GM23338 (cell line): ENCODE data around the gene FAM167B. TPM values are rescaled to one million over a fixed set of nuclear protein-coding genes. Genes with fewer than 3 reads are reported as not detected.
A peak's percentile ranks its signal among the peaks of the same experiment; 100 is the strongest.

Experiments used
- ATAC-seq: fragments of 200-7000 bp; cut with Tn5 transposase; 3 replicates; pipeline ENCODE4 v1.9.1; 2020
- DNase-seq: peaks from one replicate; pipeline ENCODE4 v3.0.0-alpha.2; 2015; ENCODE audit warnings: low spot score
- H2AFZ ChIP-seq: fragments of 200-600 bp; sonication (generic); 2 replicates; pipeline ENCODE4 v1.8.0; 2016; ENCODE audit warnings: antibody characterized with exemption, mild to moderate bottlenecking, moderate library complexity
- H3F3A ChIP-seq: fragments of 200-600 bp; sonication (generic); replicated peaks from 2 replicates; pipeline ENCODE4 v1.8.0; 2017; ENCODE audit warnings: antibody characterized with exemption, mixed run types, low read depth
- H3K27ac ChIP-seq: fragments of 200-600 bp; sonication (generic); 2 replicates; pipeline ENCODE4 v1.6.1; 2016; ENCODE audit warnings: low read depth
- H3K27me3 ChIP-seq: fragments of 200-600 bp; sonication (generic); 2 replicates; pipeline ENCODE4 v1.8.0; 2016; ENCODE audit warnings: mild to moderate bottlenecking, mixed run types, moderate library complexity; ENCODE audit not compliant: insufficient read depth
- H3K36me3 ChIP-seq: fragments of 200-600 bp; sonication (generic); 2 replicates; pipeline ENCODE4 v1.8.0; 2016; ENCODE audit warnings: mild to moderate bottlenecking; ENCODE audit not compliant: insufficient read depth
- H3K4me1 ChIP-seq: fragments of 200-600 bp; sonication (generic); 2 replicates; pipeline ENCODE4 v1.8.0; 2016; ENCODE audit warnings: mild to moderate bottlenecking, moderate library complexity; ENCODE audit not compliant: insufficient read depth
- H3K4me2 ChIP-seq: fragments of 200-600 bp; sonication (generic); 2 replicates; pipeline ENCODE4 v1.7.1; 2017; ENCODE audit warnings: mixed run types
- H3K4me3 ChIP-seq: fragments of 200-600 bp; sonication (generic); 2 replicates; pipeline ENCODE4 v1.6.1; 2016; ENCODE audit warnings: mixed run types
- H3K79me2 ChIP-seq: fragments of 200-600 bp; sonication (generic); replicated peaks from 2 replicates; pipeline ENCODE4 v1.8.0; 2017; ENCODE audit warnings: mild to moderate bottlenecking; ENCODE audit not compliant: insufficient read depth
- H3K9me2 ChIP-seq: fragments of 200-600 bp; sonication (generic); 2 replicates; pipeline ENCODE4 v1.8.0; 2017; ENCODE audit not compliant: insufficient read depth
- H4K20me1 ChIP-seq: fragments of 200-600 bp; sonication (generic); replicated peaks from 2 replicates; pipeline ENCODE4 v1.8.0; 2017; ENCODE audit warnings: mild to moderate bottlenecking; ENCODE audit not compliant: insufficient read depth
- H3K27ac Mint-ChIP-seq: 2 replicates; pipeline ENCODE4 v1.8.0; 2020; ENCODE audit warnings: inconsistent platforms, mild to moderate bottlenecking, moderate library complexity, mixed read lengths
- H3K27me3 Mint-ChIP-seq: 3 replicates; pipeline ENCODE4 v1.8.0; 2022; ENCODE audit warnings: low read depth, mild to moderate bottlenecking, moderate library complexity, mixed read lengths, inconsistent platforms; ENCODE audit not compliant: insufficient read depth, poor library complexity
- H3K36me3 Mint-ChIP-seq: 3 replicates; pipeline ENCODE4 v1.8.0; 2021; ENCODE audit warnings: low read depth, mild to moderate bottlenecking, inconsistent platforms, moderate library complexity, mixed read lengths
- H3K4me1 Mint-ChIP-seq: 3 replicates; pipeline ENCODE4 v1.8.0; 2020; ENCODE audit warnings: mild to moderate bottlenecking, inconsistent platforms, mixed read lengths
- H3K4me3 Mint-ChIP-seq: 3 replicates; pipeline ENCODE4 v1.8.0; 2021; ENCODE audit warnings: moderate library complexity, mild to moderate bottlenecking, inconsistent platforms, mixed read lengths
- H3K9me3 Mint-ChIP-seq: 3 replicates; pipeline ENCODE4 v1.8.0; 2020; ENCODE audit warnings: moderate library complexity, mild to moderate bottlenecking, inconsistent platforms, mixed read lengths
- CREB1 ChIP-seq: fragments of 250-450 bp; sonication (Bioruptor Pico); IDR thresholded peaks from 2 replicates; pipeline ENCODE4 v1.5.0; 2020; ENCODE audit warnings: low read depth, mild to moderate bottlenecking, moderate library complexity
- ETS1 ChIP-seq: IDR thresholded peaks from 2 replicates; pipeline ENCODE4 v1.6.1; 2016; ENCODE audit warnings: antibody characterized with exemption
- EZH2 ChIP-seq: fragments of 200-600 bp; sonication (generic); IDR thresholded peaks from one replicate; pipeline ENCODE4 v1.8.0; 2017; ENCODE audit warnings: antibody characterized with exemption, mild to moderate bottlenecking, low read depth; ENCODE audit not compliant: unreplicated experiment
- EZH2phosphoT487 ChIP-seq: fragments of 200-600 bp; sonication (generic); IDR thresholded peaks from one replicate; pipeline ENCODE4 v1.8.1; 2018; ENCODE audit warnings: antibody characterized with exemption; ENCODE audit not compliant: unreplicated experiment
- JUNB ChIP-seq: IDR thresholded peaks from one replicate; pipeline ENCODE4 v1.6.1; 2016; ENCODE audit warnings: antibody characterized with exemption; ENCODE audit not compliant: unreplicated experiment
- NANOG ChIP-seq: IDR thresholded peaks from 2 replicates; pipeline ENCODE4 v1.6.1; 2016; ENCODE audit warnings: antibody characterized with exemption, borderline replicate concordance
- POLR2AphosphoS5 ChIP-seq: IDR thresholded peaks from 2 replicates; pipeline ENCODE4 v1.6.1; 2016; ENCODE audit warnings: antibody characterized with exemption, low read depth
- REST ChIP-seq: IDR thresholded peaks from one replicate; pipeline ENCODE4 v1.6.1; 2018; ENCODE audit warnings: antibody characterized with exemption; ENCODE audit not compliant: unreplicated experiment
- STAT1 ChIP-seq: IDR thresholded peaks from one replicate; pipeline ENCODE4 v1.6.1; 2016; ENCODE audit warnings: antibody characterized with exemption; ENCODE audit not compliant: unreplicated experiment
- ZNF114 ChIP-seq: fragments of 250-450 bp; sonication (Bioruptor Pico); IDR thresholded peaks from 2 replicates; pipeline ENCODE4 v1.5.0; 2020; ENCODE audit warnings: mild to moderate bottlenecking, moderate library complexity
- ZNF331 ChIP-seq: fragments of 250-450 bp; sonication (Bioruptor Pico); IDR thresholded peaks from 2 replicates; pipeline ENCODE4 v1.5.0; 2020; ENCODE audit warnings: low read depth, mild to moderate bottlenecking, moderate library complexity
- polyA plus RNA-seq: library from polyadenylated mRNA; unstranded; fragments of >200 nt; fragmentation: Nextera tagmentation; extraction: Ambion mirVana; gene quantifications from 2 replicates; pipeline ENCODE4 v1.2.1, GENCODE V29; 2016
- total RNA-seq: library from RNA; depleted of rRNA; stranded (reverse); fragments of >200 nt; shearing (Covaris generic); gene quantifications from 2 replicates; pipeline ENCODE4 v1.2.3, GENCODE V29; 2014
- TF ChIP-seq, protein P1 (sequence below), 2 experiments: fragments of 200-600 bp in 1 of 2; sonication (generic) in 1 of 2; conservative IDR thresholded peaks; 2 replicates each; pipeline versions ENCODE4 v1.5.1 to v1.6.1; 2016 to 2017; ENCODE audit warnings: antibody characterized with exemption in 2 of 2, low read depth in 2 of 2, mild to moderate bottlenecking in 2 of 2, moderate library complexity in 1 of 2
- TF ChIP-seq, protein P2 (sequence below): fragments of 250-450 bp; sonication (Bioruptor Pico); IDR thresholded peaks from 2 replicates; pipeline ENCODE4 v1.5.0; 2020; ENCODE audit warnings: mild to moderate bottlenecking, moderate library complexity

FAM167B gene
- total and polyA plus RNA-seq, 2 experiments from 2014 or later, result 0.31 to 2.2 TPM

GRCh38 chr1:32249831-32250525, 3.0 kb downstream of the FAM167B start:
- no peaks in the 10 kb centered on the region for H3K36me3 Mint-ChIP-seq
- H3K4me3 Mint-ChIP-seq, result peak overlapping the region; percentile 10; the same call in 1 of the 3 replicates
- no peaks in the 10 kb centered on the region for H3K27me3 ChIP-seq
- peaks cover 17% of the 10 kb centered on the region for H3K27me3 Mint-ChIP-seq
- peaks cover 31% of the 10 kb centered on the region for H3K4me1 Mint-ChIP-seq
- no peaks in the 10 kb centered on the region for H3K9me2 ChIP-seq
- ATAC-seq, result no peak
- no peaks in the 10 kb centered on the region for H3K9me3 Mint-ChIP-seq
- H3K4me1 ChIP-seq, result peaks cover 31% of the 10 kb centered on the region
- no peak overlapping the region for H3K4me3 ChIP-seq
- DNase-seq, result no peak
- no peaks in the 10 kb centered on the region for H3K79me2 ChIP-seq
- no peak for TF ChIP-seq STAT1
- no peak for TF ChIP-seq EZH2
- TF ChIP-seq, protein P1, sequence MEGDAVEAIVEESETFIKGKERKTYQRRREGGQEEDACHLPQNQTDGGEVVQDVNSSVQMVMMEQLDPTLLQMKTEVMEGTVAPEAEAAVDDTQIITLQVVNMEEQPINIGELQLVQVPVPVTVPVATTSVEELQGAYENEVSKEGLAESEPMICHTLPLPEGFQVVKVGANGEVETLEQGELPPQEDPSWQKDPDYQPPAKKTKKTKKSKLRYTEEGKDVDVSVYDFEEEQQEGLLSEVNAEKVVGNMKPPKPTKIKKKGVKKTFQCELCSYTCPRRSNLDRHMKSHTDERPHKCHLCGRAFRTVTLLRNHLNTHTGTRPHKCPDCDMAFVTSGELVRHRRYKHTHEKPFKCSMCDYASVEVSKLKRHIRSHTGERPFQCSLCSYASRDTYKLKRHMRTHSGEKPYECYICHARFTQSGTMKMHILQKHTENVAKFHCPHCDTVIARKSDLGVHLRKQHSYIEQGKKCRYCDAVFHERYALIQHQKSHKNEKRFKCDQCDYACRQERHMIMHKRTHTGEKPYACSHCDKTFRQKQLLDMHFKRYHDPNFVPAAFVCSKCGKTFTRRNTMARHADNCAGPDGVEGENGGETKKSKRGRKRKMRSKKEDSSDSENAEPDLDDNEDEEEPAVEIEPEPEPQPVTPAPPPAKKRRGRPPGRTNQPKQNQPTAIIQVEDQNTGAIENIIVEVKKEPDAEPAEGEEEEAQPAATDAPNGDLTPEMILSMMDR (conservative IDR thresholded peaks at IDR 0.05; ENCODE audit: low read depth in 2 of 2), result no peak
- no peak for TF ChIP-seq REST
- TF ChIP-seq POLR2AphosphoS5, result no peak
- TF ChIP-seq ZNF114 (CRISPR knock-in tag), result no peak
- TF ChIP-seq NANOG, result no peak
- no peak for TF ChIP-seq JUNB
- TF ChIP-seq CREB1, result no peak
- TF ChIP-seq ETS1, result no peak
- TF ChIP-seq EZH2phosphoT487, result no peak
- TF ChIP-seq ZNF331 (CRISPR knock-in tag), result no peak
- TF ChIP-seq, protein P2, sequence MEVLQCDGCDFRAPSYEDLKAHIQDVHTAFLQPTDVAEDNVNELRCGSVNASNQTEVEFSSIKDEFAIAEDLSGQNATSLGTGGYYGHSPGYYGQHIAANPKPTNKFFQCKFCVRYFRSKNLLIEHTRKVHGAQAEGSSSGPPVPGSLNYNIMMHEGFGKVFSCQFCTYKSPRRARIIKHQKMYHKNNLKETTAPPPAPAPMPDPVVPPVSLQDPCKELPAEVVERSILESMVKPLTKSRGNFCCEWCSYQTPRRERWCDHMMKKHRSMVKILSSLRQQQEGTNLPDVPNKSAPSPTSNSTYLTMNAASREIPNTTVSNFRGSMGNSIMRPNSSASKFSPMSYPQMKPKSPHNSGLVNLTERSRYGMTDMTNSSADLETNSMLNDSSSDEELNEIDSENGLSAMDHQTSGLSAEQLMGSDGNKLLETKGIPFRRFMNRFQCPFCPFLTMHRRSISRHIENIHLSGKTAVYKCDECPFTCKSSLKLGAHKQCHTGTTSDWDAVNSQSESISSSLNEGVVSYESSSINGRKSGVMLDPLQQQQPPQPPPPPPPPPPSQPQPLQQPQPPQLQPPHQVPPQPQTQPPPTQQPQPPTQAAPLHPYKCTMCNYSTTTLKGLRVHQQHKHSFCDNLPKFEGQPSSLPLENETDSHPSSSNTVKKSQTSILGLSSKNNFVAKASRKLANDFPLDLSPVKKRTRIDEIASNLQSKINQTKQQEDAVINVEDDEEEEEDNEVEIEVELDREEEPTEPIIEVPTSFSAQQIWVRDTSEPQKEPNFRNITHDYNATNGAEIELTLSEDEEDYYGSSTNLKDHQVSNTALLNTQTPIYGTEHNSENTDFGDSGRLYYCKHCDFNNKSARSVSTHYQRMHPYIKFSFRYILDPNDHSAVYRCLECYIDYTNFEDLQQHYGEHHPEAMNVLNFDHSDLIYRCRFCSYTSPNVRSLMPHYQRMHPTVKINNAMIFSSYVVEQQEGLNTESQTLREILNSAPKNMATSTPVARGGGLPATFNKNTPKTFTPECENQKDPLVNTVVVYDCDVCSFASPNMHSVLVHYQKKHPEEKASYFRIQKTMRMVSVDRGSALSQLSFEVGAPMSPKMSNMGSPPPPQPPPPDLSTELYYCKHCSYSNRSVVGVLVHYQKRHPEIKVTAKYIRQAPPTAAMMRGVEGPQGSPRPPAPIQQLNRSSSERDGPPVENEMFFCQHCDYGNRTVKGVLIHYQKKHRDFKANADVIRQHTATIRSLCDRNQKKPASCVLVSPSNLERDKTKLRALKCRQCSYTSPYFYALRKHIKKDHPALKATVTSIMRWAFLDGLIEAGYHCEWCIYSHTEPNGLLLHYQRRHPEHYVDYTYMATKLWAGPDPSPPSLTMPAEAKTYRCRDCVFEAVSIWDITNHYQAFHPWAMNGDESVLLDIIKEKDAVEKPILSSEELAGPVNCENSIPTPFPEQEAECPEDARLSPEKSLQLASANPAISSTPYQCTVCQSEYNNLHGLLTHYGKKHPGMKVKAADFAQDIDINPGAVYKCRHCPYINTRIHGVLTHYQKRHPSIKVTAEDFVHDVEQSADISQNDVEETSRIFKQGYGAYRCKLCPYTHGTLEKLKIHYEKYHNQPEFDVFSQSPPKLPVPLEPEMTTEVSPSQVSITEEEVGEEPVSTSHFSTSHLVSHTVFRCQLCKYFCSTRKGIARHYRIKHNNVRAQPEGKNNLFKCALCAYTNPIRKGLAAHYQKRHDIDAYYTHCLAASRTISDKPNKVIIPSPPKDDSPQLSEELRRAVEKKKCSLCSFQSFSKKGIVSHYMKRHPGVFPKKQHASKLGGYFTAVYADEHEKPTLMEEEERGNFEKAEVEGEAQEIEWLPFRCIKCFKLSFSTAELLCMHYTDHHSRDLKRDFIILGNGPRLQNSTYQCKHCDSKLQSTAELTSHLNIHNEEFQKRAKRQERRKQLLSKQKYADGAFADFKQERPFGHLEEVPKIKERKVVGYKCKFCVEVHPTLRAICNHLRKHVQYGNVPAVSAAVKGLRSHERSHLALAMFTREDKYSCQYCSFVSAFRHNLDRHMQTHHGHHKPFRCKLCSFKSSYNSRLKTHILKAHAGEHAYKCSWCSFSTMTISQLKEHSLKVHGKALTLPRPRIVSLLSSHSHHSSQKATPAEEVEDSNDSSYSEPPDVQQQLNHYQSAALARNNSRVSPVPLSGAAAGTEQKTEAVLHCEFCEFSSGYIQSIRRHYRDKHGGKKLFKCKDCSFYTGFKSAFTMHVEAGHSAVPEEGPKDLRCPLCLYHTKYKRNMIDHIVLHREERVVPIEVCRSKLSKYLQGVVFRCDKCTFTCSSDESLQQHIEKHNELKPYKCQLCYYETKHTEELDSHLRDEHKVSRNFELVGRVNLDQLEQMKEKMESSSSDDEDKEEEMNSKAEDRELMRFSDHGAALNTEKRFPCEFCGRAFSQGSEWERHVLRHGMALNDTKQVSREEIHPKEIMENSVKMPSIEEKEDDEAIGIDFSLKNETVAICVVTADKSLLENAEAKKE (CRISPR knock-in tag), result no peak
- H2AFZ ChIP-seq, result peak overlapping the region; percentile 87; the same call in 1 of the 2 replicates
- no peaks in the 10 kb centered on the region for H3K36me3 ChIP-seq
- H3F3A ChIP-seq, result peaks cover 26% of the 10 kb centered on the region
- no peaks in the 10 kb centered on the region for H4K20me1 ChIP-seq
- peak overlapping the region; percentile 42; the same call in 1 of the 2 replicates for H3K27ac Mint-ChIP-seq
- H3K27ac ChIP-seq, result no peak overlapping the region; the same call in 1 of the 2 replicates
- peak overlapping the region; percentile 84 for H3K4me2 ChIP-seq
